Endothelial cell of umbilical vein (primary cell): ENCODE results near the gene ANKRD44. TPM values are rescaled to one million over a fixed set of nuclear protein-coding genes. Genes with fewer than 3 reads are reported as not detected.

ENCODE experiments used
- BruUV-seq: library from RNA; stranded (reverse); fragments of 400-500 nt; replicated peaks from 2 replicates; lab custom pipeline; 2021; lab: Mats Ljungman, UMichigan
- CTCF ChIA-PET: fragments of 300-600, 350-600 bp; sonication (Branson Sonifier 250); formaldehyde crosslinking; loops from one replicate; lab custom pipeline; 2021; ENCODE audit warnings: antibody characterized with exemption, inconsistent platforms; lab: Charles Lee
- POLR2A ChIA-PET: fragments of 300-600, 350-600 bp; sonication (Branson Sonifier 250); formaldehyde crosslinking; loops from one replicate; lab custom pipeline; 2021; ENCODE audit warnings: antibody characterized with exemption, inconsistent platforms; lab: Charles Lee
- DNase-seq: peaks from one replicate; pipeline ENCODE4 v3.0.0-alpha.2; 2011; ENCODE audit warnings: low read depth, low spot score
- FAIRE-seq: peaks from 2 replicates; lab custom pipeline; 2011; peaks lifted over from hg19 to GRCh38; lab: Jason Lieb, UNC
- H2AFZ ChIP-seq: 2 replicates; pipeline ENCODE4 v1.6.0; 2012; ENCODE audit warnings: low read depth, low read length, control low read depth, inconsistent platforms
- H3K27ac ChIP-seq: 2 replicates; pipeline ENCODE4 v1.5.1; 2011; ENCODE audit warnings: low read depth, mild to moderate bottlenecking, control low read depth, low read length, moderate library complexity; ENCODE audit not compliant: insufficient read depth
- H3K27me3 ChIP-seq, 2 experiments: 2 replicates each; pipeline versions ENCODE4 v1.6.0 to v1.6.1; 2011; ENCODE audit warnings: low read length in 2 of 2, mixed read lengths in 1 of 2; ENCODE audit not compliant: control insufficient read depth in 2 of 2, insufficient read depth in 2 of 2
- H3K36me3 ChIP-seq, 2 experiments: 2 replicates in 1 of 2; 3 replicates in 1 of 2; pipeline ENCODE4 v1.5.1; 2011; ENCODE audit warnings: low read length in 2 of 2, mild to moderate bottlenecking in 1 of 2, moderate library complexity in 1 of 2; ENCODE audit not compliant: control insufficient read depth in 2 of 2, insufficient read depth in 2 of 2; ENCODE audit errors: extremely low read depth in 1 of 2
- H3K4me1 ChIP-seq: 3 replicates; pipeline ENCODE4 v1.5.1; 2011; ENCODE audit warnings: mild to moderate bottlenecking, low read length; ENCODE audit not compliant: control insufficient read depth, insufficient read depth; ENCODE audit errors: extremely low read depth
- H3K4me2 ChIP-seq: 2 replicates; pipeline ENCODE4 v1.6.1; 2011; ENCODE audit warnings: low read length, control low read depth, mixed read lengths; ENCODE audit not compliant: insufficient read depth
- H3K4me3 ChIP-seq, 3 experiments: fragments of 200-600 bp in 1 of 3; sonication (generic), shearing (Covaris generic) in 1 of 3; replicated peaks in 1 of 3; 2 replicates each; pipeline ENCODE4 v1.5.1; 2011 to 2016; ENCODE audit warnings: control low read depth in 3 of 3, low read length in 3 of 3, mild to moderate bottlenecking in 2 of 3, inconsistent platforms in 1 of 3, low read depth in 1 of 3, moderate library complexity in 1 of 3; ENCODE audit not compliant: insufficient read depth in 1 of 3
- H3K79me2 ChIP-seq: 2 replicates; pipeline ENCODE4 v1.6.0; 2012; ENCODE audit warnings: low read length, inconsistent platforms; ENCODE audit not compliant: control insufficient read depth, insufficient read depth
- H3K9ac ChIP-seq: replicated peaks from 2 replicates; pipeline ENCODE3; 2011; ENCODE audit warnings: low read length, control low read depth; ENCODE audit not compliant: insufficient read depth; ENCODE audit errors: extremely low read depth
- H3K9me1 ChIP-seq: replicated peaks from 3 replicates; pipeline ENCODE4 v1.6.0; 2011; ENCODE audit warnings: mild to moderate bottlenecking, low read length; ENCODE audit not compliant: control insufficient read depth, insufficient read depth; ENCODE audit errors: extremely low read depth
- H3K9me3 ChIP-seq: replicated peaks from 2 replicates; pipeline ENCODE4 v1.5.1; 2012; ENCODE audit warnings: low read length, inconsistent platforms; ENCODE audit not compliant: control insufficient read depth, insufficient read depth
- H4K20me1 ChIP-seq: replicated peaks from 2 replicates; pipeline ENCODE3; 2011; ENCODE audit warnings: mild to moderate bottlenecking, low read length; ENCODE audit not compliant: control insufficient read depth, insufficient read depth; ENCODE audit errors: extremely low read depth
- CTCF ChIP-seq, 2 donors: IDR thresholded peaks; 1 replicate in 1 of 2; 2 replicates in 1 of 2; pipeline ENCODE4 v1.5.1; 2011; ENCODE audit warnings: low read length in 2 of 2, mild to moderate bottlenecking in 2 of 2, moderate library complexity in 2 of 2, control low read depth in 1 of 2, inconsistent platforms in 1 of 2, low read depth in 1 of 2; ENCODE audit not compliant: insufficient read depth in 1 of 2; ENCODE audit errors: extremely low read depth in 1 of 2
- EZH2 ChIP-seq: IDR thresholded peaks from 2 replicates; pipeline ENCODE4 v1.6.1; 2012; ENCODE audit warnings: borderline replicate concordance, low read depth, mild to moderate bottlenecking, moderate library complexity, low read length, inconsistent platforms; ENCODE audit not compliant: severe bottlenecking
- FOS ChIP-seq: IDR thresholded peaks from 2 replicates; pipeline ENCODE4 v1.6.1; 2011; ENCODE audit warnings: mild to moderate bottlenecking, low read length, moderate library complexity, borderline replicate concordance; ENCODE audit not compliant: insufficient read depth
- GATA2 ChIP-seq: IDR thresholded peaks from 2 replicates; pipeline ENCODE4 v1.7.0; 2011; ENCODE audit warnings: low read depth, mild to moderate bottlenecking, moderate library complexity, mixed read lengths, low read length; ENCODE audit not compliant: insufficient read length, insufficient read depth
- JUN ChIP-seq: IDR thresholded peaks from 2 replicates; pipeline ENCODE4 v1.6.1; 2011; ENCODE audit warnings: borderline replicate concordance, low read depth; ENCODE audit not compliant: insufficient read length, insufficient read depth
- MAX ChIP-seq: IDR thresholded peaks from 2 replicates; pipeline ENCODE4 v1.6.1; 2011; ENCODE audit not compliant: insufficient read depth, insufficient read length
- MYC ChIP-seq: IDR thresholded peaks from one replicate; pipeline ENCODE4 v1.6.1; 2011; ENCODE audit warnings: mild to moderate bottlenecking, low read depth, low read length
- POLR2A ChIP-seq: IDR thresholded peaks from 2 replicates; pipeline ENCODE4 v1.6.1; 2012; ENCODE audit warnings: low read depth, mild to moderate bottlenecking, control low read depth, low read length
- POLR2AphosphoS5 ChIP-seq: IDR thresholded peaks from 2 replicates; pipeline ENCODE4 v1.6.1; 2012; ENCODE audit warnings: low read depth, mild to moderate bottlenecking, control low read depth, low read length, moderate library complexity; ENCODE audit not compliant: insufficient read depth
- dilution Hi-C: fragments of 300-500 bp; cut with MboI; formaldehyde crosslinking; loops from one replicate; pipeline ENCODE4 v1.15.0; 2019; ENCODE audit warnings: low sequenced_read_pairs; ENCODE audit not compliant: extremely low pct_ligation_motif_present
- intact Hi-C: fragments of 100-400 bp; cut with micrococcal nuclease; formaldehyde crosslinking; loops from one replicate; pipeline ENCODE4 v1.10.0; 2022
- polyA plus RNA-seq, 4 experiments: library from polyadenylated mRNA; depleted of rRNA in 3 of 4; stranded (reverse) in 3 of 4; unstranded in 1 of 4; fragments of >200 nt; gene quantifications; 2 replicates each; pipeline versions ENCODE4 v1.2.1 to v1.2.3, GENCODE V29; 2011 to 2012; ENCODE audit warnings: missing spikeins in 1 of 4
- total RNA-seq: library from RNA; stranded (reverse); gene quantifications from 2 replicates; pipeline ENCODE4 v1.2.3, GENCODE V29; 2021

ANKRD44 gene
- total and polyA plus RNA-seq, 2 donors (not counting 3 experiments of a cell fraction or from before 2014, with no cell fraction given) = 3.4 to 6.1 TPM

- ChIA-PET POLR2A (no interaction called here), CTCF (interaction anchor here (1.0 to 2.5 kb wide), 4 partner anchors 11 to 96 kb away, joined by 3 to 7 read pairs (median 4); no protein-coding TSS in a partner anchor)
- H3K9ac ChIP-seq = no peak overlapping the region
- no peaks in the 10 kb centered on the region for H3K4me1 ChIP-seq
- H3K36me3 ChIP-seq = no peaks in the 10 kb centered on the region
- H2AFZ ChIP-seq = no peak overlapping the region
- BruUV-seq = no TSS peak
- H3K79me2 ChIP-seq = no peaks in the 10 kb centered on the region
- no peak overlapping the region for H3K4me2 ChIP-seq
- no peaks in the 10 kb centered on the region for H3K9me1 ChIP-seq
- dilution Hi-C loops (no loop called here), intact Hi-C loops (no loop called here)
- no peak overlapping the region for H3K27ac ChIP-seq
- no peak for TF ChIP-seq MAX
- TF ChIP-seq EZH2 = no peak
- TF ChIP-seq POLR2AphosphoS5 = no peak
- no peak for TF ChIP-seq GATA2
- TF ChIP-seq JUN = no peak
- no peak for TF ChIP-seq MYC
- no peak for TF ChIP-seq FOS
- TF ChIP-seq CTCF (IDR thresholded peaks at IDR 0.05; ENCODE audit: extremely low read depth in 1 of 2, insufficient read depth in 1 of 2, low read depth in 1 of 2, low read length in 2 of 2) = no peak
- no peak for TF ChIP-seq POLR2A
- FAIRE-seq (peak; percentile 48), DNase-seq (peak; percentile 12)
- H3K9me3 ChIP-seq = no peaks in the 10 kb centered on the region
- H4K20me1 ChIP-seq = no peaks in the 10 kb centered on the region
- H3K4me3 ChIP-seq = no peak overlapping the region
- H3K27me3 ChIP-seq = no peaks in the 10 kb centered on the region
Observed at GRCh38 chr2:197107291-197108269, 203.0 kb downstream of the ANKRD44 start.
